ENCODE data around the gene ST6GALNAC5. TPM values are rescaled to one million over a fixed set of nuclear protein-coding genes. Genes with fewer than 3 reads are reported as not detected.
"Not testable (repeated sequence)": the region's sequence is repeated elsewhere in the genome, so short reads cannot be mapped to it uniquely, and the experiment has no call there.

The ST6GALNAC5 gene
- polyA plus RNA-seq (2013): 0.09 TPM

DNA sequence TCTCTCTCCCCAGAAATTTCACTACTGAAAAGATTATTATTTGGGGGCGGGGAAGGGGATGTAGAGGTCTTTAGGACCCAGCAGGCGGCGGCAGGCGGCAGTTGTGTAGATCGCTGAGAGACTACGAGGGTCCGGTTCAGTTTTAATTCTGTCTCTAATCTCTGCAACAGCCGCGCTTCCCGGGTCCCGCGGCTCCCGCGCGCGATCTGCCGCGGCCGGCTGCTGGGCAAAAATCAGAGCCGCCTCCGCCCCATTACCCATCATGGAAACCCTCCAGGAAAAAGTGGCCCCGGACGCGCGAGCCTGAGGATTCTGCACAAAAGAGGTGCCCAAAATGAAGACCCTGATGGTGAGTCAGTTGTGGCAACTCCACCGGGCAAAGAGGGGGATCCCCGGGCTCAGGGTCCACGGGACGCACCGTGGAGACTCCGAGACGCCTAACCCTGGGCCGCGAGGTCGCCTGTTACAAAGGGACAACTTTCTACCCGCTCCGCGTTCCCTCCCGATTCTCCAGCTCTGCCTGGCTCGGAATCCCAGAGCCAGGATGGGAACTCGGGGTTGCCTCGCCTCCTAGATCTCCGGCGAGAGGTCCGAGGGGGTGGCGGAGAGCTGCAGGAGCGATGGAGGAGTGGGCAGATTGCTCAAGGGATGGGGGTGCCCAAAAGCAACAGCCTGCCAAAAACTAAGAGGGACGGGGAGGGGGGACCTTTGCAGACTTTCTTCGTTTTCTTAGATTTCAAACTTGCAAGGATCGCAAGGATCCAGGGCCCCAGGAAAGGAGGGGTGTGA lies at the start of gene ST6GALNAC5:
Gene ST6GALNAC5, plus strand, starts transcription at position 139 of the 789 bp plus-strand sequence.
- Histone ChIP-seq H3K4me1 (ENCODE audit: control extremely low read depth in 1 of 4, control insufficient read depth in 4 of 4, insufficient read depth in 4 of 4, low read length in 3 of 4) (peaks cover 0 to 23% (median 19%) of the 10 kb centered on the region in 4 experiments), H3K9me3 (ENCODE audit: control extremely low read depth in 1 of 5, control insufficient read depth in 4 of 5, insufficient read depth in 2 of 5, low read depth in 1 of 5, low read length in 4 of 5) (no peaks in the 10 kb centered on the region), H3K27me3 (replicated peaks in 2 of 5; ENCODE audit: control insufficient read depth in 4 of 5, insufficient read depth in 5 of 5, low read length in 4 of 5) (peaks cover 21 to 57% (median 29%) of the 10 kb centered on the region in 5 experiments), H3K27ac (ENCODE audit: insufficient read depth in 1 of 2, low read depth in 1 of 2, low read length in 2 of 2, poor library complexity in 1 of 2, severe bottlenecking in 2 of 2) (no peak within 1 kb of the TSS), H3K36me3 (ENCODE audit: control insufficient read depth in 4 of 4, insufficient read depth in 4 of 4, low read length in 3 of 4) (no peaks in the 10 kb centered on the region), H3K4me3 (ENCODE audit: control insufficient read depth in 1 of 7, extremely low read depth in 1 of 7, insufficient read depth in 4 of 7, low read depth in 2 of 7, low read length in 6 of 7) (peak within 1 kb of the TSS; percentile 23 to 80 (median 61))
- ChIA-PET POLR2A (no interaction called here), CTCF (no interaction called here)
- DNase-seq: peak; percentile 8 to 42 (median 18)
- WGBS (ENCODE audit: insufficient coverage): 0% methylated on average over 48 of the region's 50 CpGs

DNA sequence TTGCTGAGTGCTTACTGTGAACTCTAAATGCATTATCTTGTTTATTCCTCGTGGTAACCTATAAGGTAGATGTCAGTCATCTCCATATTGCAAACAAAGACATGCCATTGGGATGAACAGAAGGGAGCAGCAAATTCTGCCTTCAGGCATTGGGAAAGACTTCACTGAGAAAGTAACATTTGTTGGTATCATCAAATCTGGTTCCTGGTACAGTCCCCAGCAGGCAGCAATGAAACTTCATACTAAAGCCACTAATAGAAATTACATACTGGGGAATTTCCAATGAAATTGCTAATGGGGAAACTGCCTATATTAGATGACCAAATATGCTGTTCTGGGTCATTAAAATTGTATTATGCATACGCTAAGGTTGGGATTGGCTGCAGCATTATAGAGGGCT lies 47.3 kb upstream of the ST6GALNAC5 start:
- H3K4me3 ChIP-seq (ENCODE audit: control insufficient read depth in 1 of 7, extremely low read depth in 1 of 7, insufficient read depth in 4 of 7, low read depth in 2 of 7, low read length in 6 of 7): no peak overlapping the region
- no peaks in the 10 kb centered on the region for H3K36me3 ChIP-seq (ENCODE audit: control insufficient read depth in 4 of 4, insufficient read depth in 4 of 4, low read length in 3 of 4)
- H3K27ac ChIP-seq (ENCODE audit: insufficient read depth in 1 of 2, low read depth in 1 of 2, low read length in 2 of 2, poor library complexity in 1 of 2, severe bottlenecking in 2 of 2): no peak overlapping the region
- H3K4me1 ChIP-seq (ENCODE audit: control extremely low read depth in 1 of 4, control insufficient read depth in 4 of 4, insufficient read depth in 4 of 4, low read length in 3 of 4): no peaks in the 10 kb centered on the region
- no peaks in the 10 kb centered on the region for H3K9me3 ChIP-seq (ENCODE audit: control extremely low read depth in 1 of 5, control insufficient read depth in 4 of 5, insufficient read depth in 2 of 5, low read depth in 1 of 5, low read length in 4 of 5)
- ChIA-PET CTCF (no interaction called here), POLR2A (no interaction called here)
- peaks cover 0 to 4% (median 0%) of the 10 kb centered on the region in 5 experiments for H3K27me3 ChIP-seq (replicated peaks in 2 of 5; ENCODE audit: control insufficient read depth in 4 of 5, insufficient read depth in 5 of 5, low read length in 4 of 5)
- DNase-seq: no peak
- 93% methylated on average over 2 of the region's 2 CpGs for WGBS (ENCODE audit: insufficient coverage)

- POLR2A ChIA-PET; H3K27ac ChIP-seq (ENCODE audit: insufficient read depth in 1 of 2, low read depth in 1 of 2, low read length in 2 of 2, poor library complexity in 1 of 2, severe bottlenecking in 2 of 2); H3K36me3 ChIP-seq (ENCODE audit: control insufficient read depth in 4 of 4, insufficient read depth in 4 of 4, low read length in 3 of 4); CTCF ChIA-PET; H3K4me3 ChIP-seq (ENCODE audit: control insufficient read depth in 1 of 7, extremely low read depth in 1 of 7, insufficient read depth in 4 of 7, low read depth in 2 of 7, low read length in 6 of 7); H3K4me1 ChIP-seq (ENCODE audit: control extremely low read depth in 1 of 4, control insufficient read depth in 4 of 4, insufficient read depth in 4 of 4, low read length in 3 of 4); H3K9me3 ChIP-seq (ENCODE audit: control extremely low read depth in 1 of 5, control insufficient read depth in 4 of 5, insufficient read depth in 2 of 5, low read depth in 1 of 5, low read length in 4 of 5); DNase-seq; H3K27me3 ChIP-seq (replicated peaks in 2 of 5; ENCODE audit: control insufficient read depth in 4 of 5, insufficient read depth in 5 of 5, low read length in 4 of 5): not testable (repeated sequence)
Observed at GRCh38 chr1:76822961-76823360, 44.3 kb upstream of the ST6GALNAC5 start.

GRCh38 chr1:76824106-76824505 lies 43.2 kb upstream of the ST6GALNAC5 start:
- Histone ChIP-seq H3K27ac (ENCODE audit: insufficient read depth in 1 of 2, low read depth in 1 of 2, low read length in 2 of 2, poor library complexity in 1 of 2, severe bottlenecking in 2 of 2) (no peak overlapping the region), H3K9me3 (ENCODE audit: control extremely low read depth in 1 of 5, control insufficient read depth in 4 of 5, insufficient read depth in 2 of 5, low read depth in 1 of 5, low read length in 4 of 5) (no peaks in the 10 kb centered on the region), H3K4me3 (ENCODE audit: control insufficient read depth in 1 of 7, extremely low read depth in 1 of 7, insufficient read depth in 4 of 7, low read depth in 2 of 7, low read length in 6 of 7) (no peak overlapping the region), H3K4me1 (ENCODE audit: control extremely low read depth in 1 of 4, control insufficient read depth in 4 of 4, insufficient read depth in 4 of 4, low read length in 3 of 4) (no peaks in the 10 kb centered on the region), H3K36me3 (ENCODE audit: control insufficient read depth in 4 of 4, insufficient read depth in 4 of 4, low read length in 3 of 4) (no peaks in the 10 kb centered on the region), H3K27me3 (replicated peaks in 2 of 5; ENCODE audit: control insufficient read depth in 4 of 5, insufficient read depth in 5 of 5, low read length in 4 of 5) (peaks cover 0 to 1% (median 0%) of the 10 kb centered on the region in 5 experiments)
- ChIA-PET CTCF (no interaction called here), POLR2A (no interaction called here)
- no peak for DNase-seq

GRCh38 chr1:76826072-76826845 lies 41.0 kb upstream of the ST6GALNAC5 start:
- DNase-seq: no peak
- no peaks in the 10 kb centered on the region for H3K9me3 ChIP-seq (ENCODE audit: control extremely low read depth in 1 of 5, control insufficient read depth in 4 of 5, insufficient read depth in 2 of 5, low read depth in 1 of 5, low read length in 4 of 5)
- no peak overlapping the region for H3K27ac ChIP-seq (ENCODE audit: insufficient read depth in 1 of 2, low read depth in 1 of 2, low read length in 2 of 2, poor library complexity in 1 of 2, severe bottlenecking in 2 of 2)
- H3K4me1 ChIP-seq (ENCODE audit: control extremely low read depth in 1 of 4, control insufficient read depth in 4 of 4, insufficient read depth in 4 of 4, low read length in 3 of 4): peaks cover 0 to 5% (median 0%) of the 10 kb centered on the region in 4 experiments
- no peaks in the 10 kb centered on the region for H3K36me3 ChIP-seq (ENCODE audit: control insufficient read depth in 4 of 4, insufficient read depth in 4 of 4, low read length in 3 of 4)
- WGBS (ENCODE audit: insufficient coverage): no CpG with 5 or more reads among the region's 4 CpGs
- CTCF ChIA-PET: interaction anchor here (0.9 kb wide), 1 partner anchor 10 kb away, joined by 3 read pairs; no protein-coding TSS in a partner anchor
- peaks cover 0 to 1% (median 0%) of the 10 kb centered on the region in 5 experiments for H3K27me3 ChIP-seq (replicated peaks in 2 of 5; ENCODE audit: control insufficient read depth in 4 of 5, insufficient read depth in 5 of 5, low read length in 4 of 5)
- H3K4me3 ChIP-seq (ENCODE audit: control insufficient read depth in 1 of 7, extremely low read depth in 1 of 7, insufficient read depth in 4 of 7, low read depth in 2 of 7, low read length in 6 of 7): no peak overlapping the region
- POLR2A ChIA-PET: interaction anchor here (0.6 kb wide), 1 partner anchor 478 kb away, joined by 5 read pairs; no protein-coding TSS in a partner anchor

- no peak overlapping the region for H3K4me3 ChIP-seq (ENCODE audit: control insufficient read depth in 1 of 7, extremely low read depth in 1 of 7, insufficient read depth in 4 of 7, low read depth in 2 of 7, low read length in 6 of 7)
- H3K36me3 ChIP-seq (ENCODE audit: control insufficient read depth in 4 of 4, insufficient read depth in 4 of 4, low read length in 3 of 4): no peaks in the 10 kb centered on the region
- DNase-seq: no peak
- no peaks in the 10 kb centered on the region for H3K9me3 ChIP-seq (ENCODE audit: control extremely low read depth in 1 of 5, control insufficient read depth in 4 of 5, insufficient read depth in 2 of 5, low read depth in 1 of 5, low read length in 4 of 5)
- WGBS (ENCODE audit: insufficient coverage): 100% methylated on average over 1 of the region's 2 CpGs
- H3K27ac ChIP-seq (ENCODE audit: insufficient read depth in 1 of 2, low read depth in 1 of 2, low read length in 2 of 2, poor library complexity in 1 of 2, severe bottlenecking in 2 of 2): no peak overlapping the region
- CTCF ChIA-PET: no interaction called here
- peaks cover 0 to 1% (median 0%) of the 10 kb centered on the region in 5 experiments for H3K27me3 ChIP-seq (replicated peaks in 2 of 5; ENCODE audit: control insufficient read depth in 4 of 5, insufficient read depth in 5 of 5, low read length in 4 of 5)
- H3K4me1 ChIP-seq (ENCODE audit: control extremely low read depth in 1 of 4, control insufficient read depth in 4 of 4, insufficient read depth in 4 of 4, low read length in 3 of 4): peaks cover 0 to 5% (median 0%) of the 10 kb centered on the region in 4 experiments
- POLR2A ChIA-PET: no interaction called here
Observed at GRCh38 chr1:76827066-76827465, 40.2 kb upstream of the ST6GALNAC5 start.

DNA sequence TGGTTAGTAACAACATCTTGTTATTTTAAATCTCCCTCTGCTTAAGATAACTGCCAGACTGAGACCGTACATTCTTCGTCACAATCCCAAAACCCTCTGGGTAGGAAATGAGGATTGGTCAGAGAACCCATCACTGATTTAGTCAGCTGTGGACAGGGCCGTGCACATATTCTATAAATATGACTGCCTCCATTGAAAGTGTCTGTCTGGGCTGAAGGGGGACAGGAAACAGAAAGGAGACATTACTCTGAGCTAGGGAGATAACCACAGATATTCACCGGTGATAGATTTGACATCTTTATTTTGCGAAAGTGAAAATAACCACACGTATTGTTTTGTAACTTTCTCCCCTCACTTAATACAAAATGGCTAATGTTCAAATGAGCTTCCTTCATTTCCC lies 36.9 kb upstream of the ST6GALNAC5 start:
- 0% methylated on average over 1 of the region's 6 CpGs for WGBS (ENCODE audit: insufficient coverage)
- H3K9me3 ChIP-seq (ENCODE audit: control extremely low read depth in 1 of 5, control insufficient read depth in 4 of 5, insufficient read depth in 2 of 5, low read depth in 1 of 5, low read length in 4 of 5): peaks cover 0 to 2% (median 0%) of the 10 kb centered on the region in 5 experiments
- H3K36me3 ChIP-seq (ENCODE audit: control insufficient read depth in 4 of 4, insufficient read depth in 4 of 4, low read length in 3 of 4): no peaks in the 10 kb centered on the region
- H3K4me3 ChIP-seq (ENCODE audit: control insufficient read depth in 1 of 7, extremely low read depth in 1 of 7, insufficient read depth in 4 of 7, low read depth in 2 of 7, low read length in 6 of 7): peak overlapping the region in 5 of 7 experiments; percentile 27 to 70 (median 35)
- no peaks in the 10 kb centered on the region for H3K27me3 ChIP-seq (replicated peaks in 2 of 5; ENCODE audit: control insufficient read depth in 4 of 5, insufficient read depth in 5 of 5, low read length in 4 of 5)
- H3K27ac ChIP-seq (ENCODE audit: insufficient read depth in 1 of 2, low read depth in 1 of 2, low read length in 2 of 2, poor library complexity in 1 of 2, severe bottlenecking in 2 of 2): no peak overlapping the region
- peak in 2 of 3 donors; percentile 43 to 59 for DNase-seq
- H3K4me1 ChIP-seq (ENCODE audit: control extremely low read depth in 1 of 4, control insufficient read depth in 4 of 4, insufficient read depth in 4 of 4, low read length in 3 of 4): peaks cover 0 to 5% (median 0%) of the 10 kb centered on the region in 4 experiments
- ChIA-PET POLR2A (no interaction called here), CTCF (interaction anchor here (0.7 kb wide), 1 partner anchor 1015 kb away, joined by 3 read pairs; no protein-coding TSS in a partner anchor)

All from common myeloid progenitor, CD34-positive (primary cell).